Measurements from ENCODE around the gene ACTN1.

The ACTN1 gene

DNA sequence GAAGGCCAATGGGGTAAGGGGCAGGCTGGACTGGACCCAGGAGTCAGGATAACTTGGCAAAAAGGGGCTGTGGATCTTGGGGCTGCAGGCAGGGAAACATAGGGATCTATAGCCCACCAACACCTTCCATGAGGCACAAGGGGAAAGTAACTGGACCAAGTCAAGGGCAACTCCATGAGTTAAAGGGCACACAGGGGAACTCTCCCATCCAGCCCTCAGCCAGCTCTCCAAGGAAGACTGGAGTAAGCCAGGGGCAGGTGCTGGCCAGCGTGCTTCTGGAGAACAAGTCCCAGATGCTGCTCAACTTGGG is 154.9 kb downstream of the ACTN1 start:
- Histone ChIP-seq H3K4me3 (no peak overlapping the region), H3K27ac (no peak overlapping the region)

All from skin epidermis (tissue), 12 donors.